Measurements from ENCODE around the gene SMC1B. TPM values are rescaled to one million over a fixed set of nuclear protein-coding genes. Genes with fewer than 3 reads are reported as not detected.

Gene SMC1B
- total and polyA plus RNA-seq, 2 of the 8 experiments (the other 6 are each of a cell fraction or from before 2014, with no cell fraction given): 0.02 TPM; not detected in 1

DNA sequence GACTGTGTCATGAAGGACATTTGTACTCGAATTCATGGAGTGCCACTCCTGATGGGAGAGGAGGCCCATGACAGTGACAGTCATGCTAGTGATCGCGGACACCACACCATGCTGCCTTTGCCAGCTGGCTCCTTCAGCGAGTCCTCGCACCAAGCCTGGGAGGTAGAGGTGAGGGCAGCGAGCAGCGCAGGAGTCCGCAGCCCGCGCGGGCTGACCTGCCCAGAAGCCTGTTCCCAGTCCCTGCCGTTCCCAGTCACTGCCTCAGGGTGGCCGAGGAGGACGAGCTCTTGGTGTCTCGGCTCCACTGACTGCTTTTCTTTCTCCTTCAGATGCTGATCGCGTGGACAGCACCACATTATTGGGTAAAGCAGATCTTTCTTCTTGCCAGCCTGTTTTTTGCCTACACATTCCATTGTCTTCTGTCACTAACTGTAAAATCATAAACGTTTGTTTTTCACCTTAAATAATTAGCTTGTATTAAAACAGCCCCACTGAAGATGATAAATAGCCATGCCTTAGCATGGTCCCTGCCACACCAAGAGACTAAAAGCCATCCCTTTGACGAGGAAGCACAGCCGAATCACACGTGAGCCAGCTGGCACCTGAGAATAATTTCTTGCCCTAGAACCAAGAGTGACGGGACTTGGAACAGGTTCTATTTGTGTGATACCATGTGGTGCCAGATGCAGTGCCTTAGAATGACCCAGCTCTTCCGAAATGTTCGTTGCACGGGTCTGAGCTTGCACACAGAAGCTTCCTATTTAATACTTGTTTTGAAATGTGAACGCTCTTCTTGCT lies 78.2 kb downstream of the SMC1B start:
- Histone ChIP-seq H2AFZ (ENCODE audit: low read length) (no peak overlapping the region), H3K79me1 (ENCODE audit: low read depth, low read length) (no peaks in the 10 kb centered on the region), H3K23me2 (ENCODE audit: low read depth, low read length) (no peaks in the 10 kb centered on the region), H2BK120ac (replicated peaks; ENCODE audit: low read depth, low read length) (no peak overlapping the region), H2BK20ac (ENCODE audit: low read length) (no peak overlapping the region), H2AK5ac (ENCODE audit: low read depth, low read length) (no peak overlapping the region), H4K8ac (ENCODE audit: extremely low read depth, insufficient read depth, low read length) (0 out of 2 replicates have a peak overlapping the region, but pooled peaks have one; percentile 80), H4K91ac (replicated peaks; ENCODE audit: insufficient read length, low read length) (no peak overlapping the region), H4K20me1 (replicated peaks in 1 of 2; ENCODE audit: control insufficient read depth in 1 of 2, insufficient read depth in 2 of 2, low read length in 2 of 2) (peaks cover 0 to 3% of the 10 kb centered on the region in 2 experiments), H4K5ac (ENCODE audit: insufficient read length, low read depth, low read length) (no peak overlapping the region), H3K23ac (ENCODE audit: insufficient read length) (no peak overlapping the region), H2BK15ac (ENCODE audit: low read length) (no peak overlapping the region), H3K27me3 (replicated peaks in 1 of 4; ENCODE audit: control insufficient read depth in 3 of 4, extremely low read depth in 1 of 4, insufficient read depth in 3 of 4, low read length in 3 of 4) (no peaks in the 10 kb centered on the region), H3K79me2 (ENCODE audit: control insufficient read depth in 1 of 2, insufficient read depth in 2 of 2, low read length in 2 of 2) (no peaks in the 10 kb centered on the region), H3K4ac (replicated peaks; ENCODE audit: insufficient read length, low read depth, low read length) (no peak overlapping the region), H3K4me1 (replicated peaks in 1 of 4; ENCODE audit: control insufficient read depth in 3 of 4, insufficient read depth in 4 of 4, low read length in 3 of 4) (no peaks in the 10 kb centered on the region), H3K18ac (ENCODE audit: extremely low read depth, low read length) (no peak overlapping the region), H3K56ac (replicated peaks; ENCODE audit: insufficient read length, low read depth, low read length) (no peak overlapping the region), H3K27ac (ENCODE audit: low read depth, low read length) (no peak overlapping the region), H3K4me3 (ENCODE audit: extremely low read depth in 1 of 4, insufficient read depth in 2 of 4, low read depth in 3 of 4, low read length in 4 of 4) (no peak overlapping the region), H3K14ac (ENCODE audit: insufficient read length) (no peak overlapping the region), H3K9me3 (ENCODE audit: insufficient read depth in 2 of 2, low read depth in 1 of 2, low read length in 1 of 2) (no peaks in the 10 kb centered on the region), H2BK12ac (ENCODE audit: low read depth, low read length) (no peak overlapping the region), H2BK5ac (ENCODE audit: low read depth, low read length) (0 out of 2 replicates have a peak overlapping the region, but pooled peaks have one; percentile 18), H3K36me3 (ENCODE audit: control insufficient read depth in 2 of 4, insufficient read depth in 4 of 4, low read length in 3 of 4) (peaks cover 0 to 13% (median under 1%) of the 10 kb centered on the region in 4 experiments; a peak in 5 of 8 replicates), H3K4me2 (ENCODE audit: insufficient read depth in 1 of 2, low read depth in 2 of 2, low read length in 2 of 2) (no peak overlapping the region), H3K9ac (replicated peaks in 1 of 4; ENCODE audit: extremely low read depth in 1 of 4, low read depth in 3 of 4, low read length in 3 of 4) (no peak overlapping the region)
- ChIA-PET CTCF (ENCODE audit: partially characterized antibody) (interaction anchor here (0.6 to 3.6 kb wide), 21 partner anchors 11 to 267 kb away, joined by 3 to 19 read pairs (median 3); partner anchors contain the start of genes RIBC2 and SMC1B), POLR2A (ENCODE audit: partially characterized antibody) (interaction anchor here (0.6 kb wide), 1 partner anchor 11 kb away, joined by 3 read pairs; no protein-coding TSS in a partner anchor)
- DNase-seq (ENCODE audit: low read depth in 1 of 2, low spot score in 2 of 2): peak; percentile 31 to 52
- 79% methylated on average over 24 of the region's 26 CpGs; no CpG with 5 or more reads in 1 of the 2 experiments for WGBS, 2 experiments (ENCODE audit: extremely low coverage in 1 of 2, insufficient coverage in 1 of 2, insufficient read length in 1 of 2, insufficient replicate concordance in 2 of 2, low coverage in 1 of 2, low lambda C conversion rate in 2 of 2, missing lambda C conversion rate in 1 of 2)
- FAIRE-seq: no peak
- TF ChIP-seq, protein P1, sequence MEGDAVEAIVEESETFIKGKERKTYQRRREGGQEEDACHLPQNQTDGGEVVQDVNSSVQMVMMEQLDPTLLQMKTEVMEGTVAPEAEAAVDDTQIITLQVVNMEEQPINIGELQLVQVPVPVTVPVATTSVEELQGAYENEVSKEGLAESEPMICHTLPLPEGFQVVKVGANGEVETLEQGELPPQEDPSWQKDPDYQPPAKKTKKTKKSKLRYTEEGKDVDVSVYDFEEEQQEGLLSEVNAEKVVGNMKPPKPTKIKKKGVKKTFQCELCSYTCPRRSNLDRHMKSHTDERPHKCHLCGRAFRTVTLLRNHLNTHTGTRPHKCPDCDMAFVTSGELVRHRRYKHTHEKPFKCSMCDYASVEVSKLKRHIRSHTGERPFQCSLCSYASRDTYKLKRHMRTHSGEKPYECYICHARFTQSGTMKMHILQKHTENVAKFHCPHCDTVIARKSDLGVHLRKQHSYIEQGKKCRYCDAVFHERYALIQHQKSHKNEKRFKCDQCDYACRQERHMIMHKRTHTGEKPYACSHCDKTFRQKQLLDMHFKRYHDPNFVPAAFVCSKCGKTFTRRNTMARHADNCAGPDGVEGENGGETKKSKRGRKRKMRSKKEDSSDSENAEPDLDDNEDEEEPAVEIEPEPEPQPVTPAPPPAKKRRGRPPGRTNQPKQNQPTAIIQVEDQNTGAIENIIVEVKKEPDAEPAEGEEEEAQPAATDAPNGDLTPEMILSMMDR (IDR thresholded peaks at IDR 0.05; ENCODE audit: control extremely low read depth in 1 of 3, insufficient read depth in 1 of 3, low read depth in 1 of 3, low read length in 3 of 3): peak; percentile 50 to 58 (median 57)
- TF ChIP-seq POU5F1 (IDR thresholded peaks at IDR 0.05; ENCODE audit: low read depth, low read length) (no peak), CEBPB (IDR thresholded peaks at IDR 0.05; ENCODE audit: low read depth, low read length) (no peak), RAD21 (IDR thresholded peaks at IDR 0.05 in 1 of 2, conservative IDR thresholded peaks at IDR 0.05 in 1 of 2; ENCODE audit: low read depth in 2 of 2, low read length in 2 of 2) (peak; percentile 46 to 55; a peak in 3 of 4 replicates), KDM1A (IDR thresholded peaks at IDR 0.05; ENCODE audit: borderline replicate concordance, low read length) (no peak), ASH2L (IDR thresholded peaks at IDR 0.05; ENCODE audit: low read length) (no peak), SP1 (IDR thresholded peaks at IDR 0.05; ENCODE audit: low read depth, low read length) (no peak), SUZ12 (IDR thresholded peaks at IDR 0.05; ENCODE audit: low read length) (no peak)
- TF ChIP-seq, protein P2, sequence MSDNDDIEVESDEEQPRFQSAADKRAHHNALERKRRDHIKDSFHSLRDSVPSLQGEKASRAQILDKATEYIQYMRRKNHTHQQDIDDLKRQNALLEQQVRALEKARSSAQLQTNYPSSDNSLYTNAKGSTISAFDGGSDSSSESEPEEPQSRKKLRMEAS (IDR thresholded peaks at IDR 0.05): 0 out of 2 replicates have a peak, but pooled peaks have one; percentile 9
